H1 (cell line): ENCODE measurements around the gene SLC45A1. TPM values are rescaled to one million over a fixed set of nuclear protein-coding genes. Genes with fewer than 3 reads are reported as not detected.

ENCODE experiments used
- HDAC2 ChIP-seq, 2 experiments: fragments of 300-600 bp in 1 of 2; sonication (generic) in 1 of 2; IDR thresholded peaks; 2 replicates each; pipeline ENCODE4 v1.6.1; 2011 to 2012; ENCODE audit warnings: low read depth in 2 of 2, low read length in 2 of 2, mild to moderate bottlenecking in 2 of 2, moderate library complexity in 2 of 2, borderline replicate concordance in 1 of 2, inconsistent platforms in 1 of 2
- RXRA ChIP-seq: IDR thresholded peaks from 2 replicates; pipeline ENCODE4 v1.6.1; 2011; ENCODE audit warnings: low read depth, mild to moderate bottlenecking, low read length, moderate library complexity; ENCODE audit not compliant: insufficient read depth
- polyA plus RNA-seq, 7 experiments: library from polyadenylated mRNA; depleted of rRNA in 3 of 7; stranded (reverse) in 5 of 7; unstranded in 2 of 7; fragments of >200 nt in 5 of 7; fragments of 200-250 nt in 2 of 7; gene quantifications; 1 replicate in 5 of 7; 2 replicates in 1 of 7; 4 replicates in 1 of 7; pipeline versions ENCODE4 v1.2.1 to v1.2.3, GENCODE V29; 2011 to 2013; ENCODE audit warnings: missing spikeins in 2 of 7, mixed read lengths in 2 of 7
- total RNA-seq: library from RNA; stranded (reverse); fragmentation: NEBNext Ultra II Directional; extraction: Animal tissue kit (Norgen Biotek cat#: 25700); gene quantifications from 2 replicates; pipeline ENCODE4 v1.2.1, GENCODE V29; 2021
- TF ChIP-seq, protein P1 (sequence below): IDR thresholded peaks from 2 replicates; pipeline ENCODE4 v1.6.1; 2012; ENCODE audit warnings: low read length, inconsistent platforms

Gene SLC45A1
- total and polyA plus RNA-seq, 2 of the 8 experiments (the other 6 are each of a cell fraction or from before 2014, with no cell fraction given): 1.0 to 1.7 TPM

DNA sequence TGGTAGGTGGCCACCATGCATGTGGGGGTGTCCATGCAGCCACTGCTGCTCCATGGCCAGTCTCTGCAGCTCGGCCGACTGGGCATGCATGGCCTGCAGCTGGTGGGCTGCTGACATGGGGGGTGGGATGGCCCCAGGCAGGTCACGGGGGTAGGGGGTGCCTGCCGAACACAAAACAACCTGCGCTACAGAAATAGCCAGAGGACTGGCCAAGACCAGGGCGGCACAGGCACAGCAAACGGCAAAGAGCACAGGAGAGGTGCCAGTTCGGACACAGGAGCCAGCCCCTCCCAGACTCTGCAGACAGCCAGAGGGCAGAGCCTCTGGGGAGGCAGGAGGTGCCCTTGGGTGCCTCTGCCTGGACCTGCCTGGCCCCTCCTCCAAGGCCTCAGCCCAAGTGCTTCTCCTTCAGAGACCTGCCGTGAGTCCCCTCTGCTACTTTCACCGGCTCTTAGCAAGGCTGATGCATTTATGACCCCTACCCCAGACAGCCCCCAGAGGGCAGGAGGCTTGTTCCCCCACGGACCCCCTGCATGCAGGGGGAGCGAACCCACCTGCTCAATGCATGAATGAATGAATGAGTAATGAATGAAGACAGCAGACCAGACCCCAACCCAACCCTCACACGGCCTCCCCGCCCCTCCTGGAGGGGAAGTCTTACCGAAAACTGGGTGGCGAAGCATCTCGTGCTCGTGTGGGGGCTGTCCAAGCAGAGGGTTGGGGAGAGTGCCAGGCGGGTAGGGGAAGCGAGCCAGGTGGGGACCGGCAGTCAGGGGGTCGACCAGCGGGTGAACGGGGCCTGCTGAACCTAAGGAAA, 37.7 kb downstream of the SLC45A1 start (continued):
- TF ChIP-seq, protein P1, sequence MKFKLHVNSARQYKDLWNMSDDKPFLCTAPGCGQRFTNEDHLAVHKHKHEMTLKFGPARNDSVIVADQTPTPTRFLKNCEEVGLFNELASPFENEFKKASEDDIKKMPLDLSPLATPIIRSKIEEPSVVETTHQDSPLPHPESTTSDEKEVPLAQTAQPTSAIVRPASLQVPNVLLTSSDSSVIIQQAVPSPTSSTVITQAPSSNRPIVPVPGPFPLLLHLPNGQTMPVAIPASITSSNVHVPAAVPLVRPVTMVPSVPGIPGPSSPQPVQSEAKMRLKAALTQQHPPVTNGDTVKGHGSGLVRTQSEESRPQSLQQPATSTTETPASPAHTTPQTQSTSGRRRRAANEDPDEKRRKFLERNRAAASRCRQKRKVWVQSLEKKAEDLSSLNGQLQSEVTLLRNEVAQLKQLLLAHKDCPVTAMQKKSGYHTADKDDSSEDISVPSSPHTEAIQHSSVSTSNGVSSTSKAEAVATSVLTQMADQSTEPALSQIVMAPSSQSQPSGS: no peak
- TF ChIP-seq RXRA: no peak
- no peak for TF ChIP-seq HDAC2 (IDR thresholded peaks at IDR 0.05; ENCODE audit: borderline replicate concordance in 1 of 2, low read depth in 2 of 2, low read length in 2 of 2)
